ENCODE data around the gene SARM1.
"Not testable (repeated sequence)": the region's sequence is repeated elsewhere in the genome, so short reads cannot be mapped to it uniquely, and the experiment has no call there.

DNA sequence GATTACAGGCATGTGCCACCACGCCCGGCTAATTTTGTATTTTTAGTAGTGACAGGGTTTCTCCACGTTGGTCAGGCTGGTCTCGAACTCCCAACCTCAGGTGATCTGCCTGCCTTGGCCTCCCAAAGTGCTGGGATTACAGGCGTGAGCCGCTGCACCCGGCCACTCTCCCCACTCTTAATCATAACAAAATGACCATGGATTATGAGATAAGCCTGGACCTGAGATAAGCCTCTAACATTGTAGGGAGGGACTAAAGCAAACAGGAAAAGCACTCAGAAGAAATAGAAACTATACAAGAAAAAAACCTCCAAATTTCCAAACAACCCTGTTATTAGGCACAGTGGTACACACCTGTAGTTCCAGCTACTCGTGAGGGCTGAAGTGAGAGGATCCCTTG is 62.8 kb downstream of the SARM1 start:
- not testable (repeated sequence) for TF ChIP-seq CTCF (IDR thresholded peaks at IDR 0.05); POLR2AphosphoS5 (IDR thresholded peaks at IDR 0.05; ENCODE audit: low read depth, low read length); REST (IDR thresholded peaks at IDR 0.05; ENCODE audit: insufficient read depth in 1 of 2, low read depth in 2 of 2, low read length in 1 of 2)

Measured in Panc1 (cell line).